Stimulated activated CD4-positive, alpha-beta T cell treated with anti-CD3 and anti-CD28 coated beads, Interleukin-15, amount 100 ng/mL, for 24 hours (primary cell): Measurements from ENCODE around the gene OSBP2.
"Not testable (repeated sequence)": the region's sequence is repeated elsewhere in the genome, so short reads cannot be mapped to it uniquely, and the experiment has no call there.

Experiments used
- DNase-seq: peaks from one replicate; pipeline ENCODE4 v3.0.0-alpha.2; 2020

Gene OSBP2

GRCh38 chr22:30773919-30774318 lies 79.2 kb downstream of the OSBP2 start:
- DNase-seq, result no peak

- no peak for DNase-seq
Observed at GRCh38 chr22:30774566-30774965, 79.9 kb downstream of the OSBP2 start.

GRCh38 chr22:30776476-30776875 lies 81.8 kb downstream of the OSBP2 start:
- DNase-seq, result no peak

GRCh38 chr22:30777146-30777545 lies 82.5 kb downstream of the OSBP2 start:
- not testable (repeated sequence) for DNase-seq

GRCh38 chr22:30777587-30777986 lies 82.9 kb downstream of the OSBP2 start:
- DNase-seq, result no peak

- no peak for DNase-seq
Observed at GRCh38 chr22:30778261-30778660, 83.6 kb downstream of the OSBP2 start.

- no peak for DNase-seq
Observed at GRCh38 chr22:30780026-30780425, 85.4 kb downstream of the OSBP2 start.

GRCh38 chr22:30781271-30781875 lies 86.7 kb downstream of the OSBP2 start:
- DNase-seq, result no peak

GRCh38 chr22:30782613-30783012 lies 87.9 kb downstream of the OSBP2 start:
- DNase-seq, result no peak

- no peak for DNase-seq
Observed at GRCh38 chr22:30783021-30783420, 88.3 kb downstream of the OSBP2 start.

GRCh38 chr22:30785527-30785926 lies 90.9 kb downstream of the OSBP2 start:
- no peak for DNase-seq

- no peak for DNase-seq
Observed at GRCh38 chr22:30790366-30790765, 95.7 kb downstream of the OSBP2 start.

GRCh38 chr22:30792456-30792855 lies 97.8 kb downstream of the OSBP2 start:
- DNase-seq, result no peak

GRCh38 chr22:30795118-30795517 lies 100.4 kb downstream of the OSBP2 start:
- no peak for DNase-seq

- DNase-seq, result no peak
Observed at GRCh38 chr22:30801695-30802094, 107.0 kb downstream of the OSBP2 start.

GRCh38 chr22:30802202-30803166 lies 107.8 kb downstream of the OSBP2 start:
- DNase-seq, result peak; percentile 85

GRCh38 chr22:30803679-30804078 lies 109.0 kb downstream of the OSBP2 start:
- DNase-seq, result no peak

- no peak for DNase-seq
Observed at GRCh38 chr22:30804626-30805025, 110.0 kb downstream of the OSBP2 start.

GRCh38 chr22:30806391-30806861 lies 111.8 kb downstream of the OSBP2 start:
- DNase-seq, result no peak

GRCh38 chr22:30809086-30809485 lies 114.4 kb downstream of the OSBP2 start:
- DNase-seq, result no peak

- DNase-seq, result peak; percentile 14
Observed at GRCh38 chr22:30810105-30810504, 115.4 kb downstream of the OSBP2 start.

GRCh38 chr22:30813936-30814335 lies 119.3 kb downstream of the OSBP2 start:
- no peak for DNase-seq

- DNase-seq, result no peak
Observed at GRCh38 chr22:30816413-30816812, 121.7 kb downstream of the OSBP2 start.

- DNase-seq, result no peak
Observed at GRCh38 chr22:30821381-30821780, 126.7 kb downstream of the OSBP2 start.
